ENCODE results near the gene SUOX. TPM values are rescaled to one million over a fixed set of nuclear protein-coding genes. Genes with fewer than 3 reads are reported as not detected.
A peak's percentile ranks its signal among the peaks of the same experiment; 100 is the strongest.
"Not testable (repeated sequence)": the region's sequence is repeated elsewhere in the genome, so short reads cannot be mapped to it uniquely, and the experiment has no call there.

Gene SUOX
- total and polyA plus RNA-seq, 10 donors, result 6.0 to 29.1 (median 16.6) TPM

GRCh38 chr12:55983232-55983842, 13.7 kb upstream of the SUOX start:
- 46 to 57% (median 55%) methylated on average over 4 of the region's 4 CpGs for WGBS, 5 donors
- H3K27me3 ChIP-seq (replicated peaks in 1 of 7), result no peaks in the 10 kb centered on the region
- peaks cover 18 to 67% (median 40%) of the 10 kb centered on the region in 6 donors for H3K4me1 ChIP-seq
- peaks cover 0 to 85% (median 41%) of the 10 kb centered on the region in 6 donors for H3K36me3 ChIP-seq
- no peak for DNase-seq
- H3K4me3 ChIP-seq, result no peak overlapping the region
- TF ChIP-seq POLR2A (IDR thresholded peaks at IDR 0.05), result no peak
- TF ChIP-seq, protein P1, sequence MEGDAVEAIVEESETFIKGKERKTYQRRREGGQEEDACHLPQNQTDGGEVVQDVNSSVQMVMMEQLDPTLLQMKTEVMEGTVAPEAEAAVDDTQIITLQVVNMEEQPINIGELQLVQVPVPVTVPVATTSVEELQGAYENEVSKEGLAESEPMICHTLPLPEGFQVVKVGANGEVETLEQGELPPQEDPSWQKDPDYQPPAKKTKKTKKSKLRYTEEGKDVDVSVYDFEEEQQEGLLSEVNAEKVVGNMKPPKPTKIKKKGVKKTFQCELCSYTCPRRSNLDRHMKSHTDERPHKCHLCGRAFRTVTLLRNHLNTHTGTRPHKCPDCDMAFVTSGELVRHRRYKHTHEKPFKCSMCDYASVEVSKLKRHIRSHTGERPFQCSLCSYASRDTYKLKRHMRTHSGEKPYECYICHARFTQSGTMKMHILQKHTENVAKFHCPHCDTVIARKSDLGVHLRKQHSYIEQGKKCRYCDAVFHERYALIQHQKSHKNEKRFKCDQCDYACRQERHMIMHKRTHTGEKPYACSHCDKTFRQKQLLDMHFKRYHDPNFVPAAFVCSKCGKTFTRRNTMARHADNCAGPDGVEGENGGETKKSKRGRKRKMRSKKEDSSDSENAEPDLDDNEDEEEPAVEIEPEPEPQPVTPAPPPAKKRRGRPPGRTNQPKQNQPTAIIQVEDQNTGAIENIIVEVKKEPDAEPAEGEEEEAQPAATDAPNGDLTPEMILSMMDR (IDR thresholded peaks at IDR 0.05 in 8 of 11, conservative IDR thresholded peaks at IDR 0.05 in 3 of 11), result no peak
- TF ChIP-seq POLR2AphosphoS5 (IDR thresholded peaks at IDR 0.05), result no peak
- intact Hi-C loops (cut with DNase I; ENCODE audit: low total_unique reads), result no loop called here
- peak overlapping the region in 7 of 8 donors; percentile 27 to 76 (median 55) for H3K27ac ChIP-seq
- no peaks in the 10 kb centered on the region for H3K9me3 ChIP-seq

- intact Hi-C loops (cut with DNase I; ENCODE audit: low total_unique reads), result no loop called here
These were observed 12.2 kb upstream of the SUOX start for GRCh38 chr12:55984861-55985260.

DNA sequence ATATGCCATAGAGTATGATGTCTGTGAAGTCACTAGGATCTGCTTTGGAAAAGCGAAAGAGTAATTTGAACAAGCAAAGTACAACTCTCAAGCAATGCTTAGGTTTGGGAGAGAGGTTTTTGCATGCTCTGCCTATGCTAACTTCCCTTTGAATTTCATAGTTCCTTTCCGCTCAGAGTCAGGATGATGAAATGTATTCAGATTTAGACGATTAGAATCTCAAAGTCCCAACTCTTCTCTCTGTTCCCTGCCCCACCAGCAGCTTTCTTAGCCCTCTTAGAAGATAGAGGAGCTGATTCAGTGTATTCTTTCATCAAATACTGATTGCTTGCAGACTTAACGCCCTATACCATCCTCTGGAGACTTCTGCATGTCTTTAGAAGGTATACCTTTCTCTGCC, 11.7 kb upstream of the SUOX start:
- TF ChIP-seq POLR2A (IDR thresholded peaks at IDR 0.05), result no peak
- TF ChIP-seq, protein P1 (IDR thresholded peaks at IDR 0.05 in 8 of 11, conservative IDR thresholded peaks at IDR 0.05 in 3 of 11), result no peak
- TF ChIP-seq POLR2AphosphoS5 (IDR thresholded peaks at IDR 0.05), result no peak
- DNase-seq, result no peak
- Histone ChIP-seq H3K4me1 (peaks cover 18 to 47% (median 32%) of the 10 kb centered on the region in 6 donors), H3K4me3 (no peak overlapping the region), H3K27ac (peak overlapping the region in 2 of 8 donors; percentile 5 to 26), H3K27me3 (replicated peaks in 1 of 7) (no peaks in the 10 kb centered on the region), H3K9me3 (no peaks in the 10 kb centered on the region), H3K36me3 (peaks cover 0 to 89% (median 59%) of the 10 kb centered on the region in 6 donors)
- intact Hi-C loops (cut with DNase I; ENCODE audit: low total_unique reads), result no loop called here
- 72 to 82% (median 77%) methylated on average over 4 of the region's 4 CpGs for whole genome bisulfite sequencing, 5 donors

More at GRCh38 chr12:55984861-55985260, 12.2 kb upstream of the SUOX start:
- no peaks in the 10 kb centered on the region for H3K27me3 ChIP-seq (replicated peaks in 1 of 7)
- H3K36me3 ChIP-seq, result peaks cover 0 to 89% (median 56%) of the 10 kb centered on the region in 6 donors
- H3K4me3 ChIP-seq, result no peak overlapping the region
- peak overlapping the region in 2 of 8 donors; percentile 5 to 26 for H3K27ac ChIP-seq
- no peaks in the 10 kb centered on the region for H3K9me3 ChIP-seq
- peaks cover 18 to 52% (median 32%) of the 10 kb centered on the region in 6 donors for H3K4me1 ChIP-seq
- TF ChIP-seq, protein P1 (IDR thresholded peaks at IDR 0.05 in 8 of 11, conservative IDR thresholded peaks at IDR 0.05 in 3 of 11), result no peak
- no peak for TF ChIP-seq POLR2AphosphoS5 (IDR thresholded peaks at IDR 0.05)
- no peak for TF ChIP-seq POLR2A (IDR thresholded peaks at IDR 0.05)
- WGBS, 5 donors, result 65 to 81% (median 69%) methylated on average over 2 of the region's 2 CpGs
- DNase-seq, result no peak

GRCh38 chr12:55985976-55986375, 11.1 kb upstream of the SUOX start:
- DNase-seq; H3K4me3 ChIP-seq; H3K9me3 ChIP-seq; H3K27me3 ChIP-seq (replicated peaks in 1 of 7); intact Hi-C loops (cut with DNase I; ENCODE audit: low total_unique reads); H3K27ac ChIP-seq: not testable (repeated sequence)
- peaks cover 18 to 46% (median 32%) of the 10 kb centered on the region in 6 donors for H3K4me1 ChIP-seq
- H3K36me3 ChIP-seq, result peaks cover 5 to 89% (median 62%) of the 10 kb centered on the region in 6 donors
- WGBS, 5 donors, result 91 to 98% (median 91%) methylated on average over 7 of the region's 7 CpGs
